KMS-11 (cell line): ENCODE data around the gene GOLGA2.

Experiments
- H2AFZ ChIP-seq: fragments of 200-600 bp; sonication (generic); 2 replicates; pipeline ENCODE4 v1.6.1; 2016; ENCODE audit warnings: antibody characterized with exemption, mixed run types, low read depth
- H3K27ac ChIP-seq: fragments of 200-600 bp; sonication (generic); 2 replicates; pipeline ENCODE4 v1.6.1; 2016; ENCODE audit warnings: mild to moderate bottlenecking, mixed run types
- H3K27me3 ChIP-seq: fragments of 200-600 bp; sonication (generic); 2 replicates; pipeline ENCODE4 v1.6.1; 2017; ENCODE audit warnings: mild to moderate bottlenecking, low read depth, mixed run types, moderate library complexity; ENCODE audit not compliant: insufficient read depth
- H3K36me3 ChIP-seq: fragments of 200-600 bp; sonication (generic); 2 replicates; pipeline ENCODE4 v1.6.1; 2017; ENCODE audit warnings: mild to moderate bottlenecking, mixed run types; ENCODE audit not compliant: insufficient read depth
- H3K4me1 ChIP-seq: fragments of 200-600 bp; sonication (generic); 2 replicates; pipeline ENCODE4 v1.6.1; 2016; ENCODE audit warnings: mild to moderate bottlenecking, low read depth, mixed run types; ENCODE audit not compliant: poor library complexity, severe bottlenecking
- H3K4me2 ChIP-seq: fragments of 200-600 bp; sonication (generic); 2 replicates; pipeline ENCODE4 v1.7.0; 2016; ENCODE audit warnings: mild to moderate bottlenecking, mixed run types
- H3K4me3 ChIP-seq: fragments of 200-600 bp; sonication (generic); IDR thresholded peaks from 2 replicates; pipeline ENCODE4 v1.6.1; 2017; ENCODE audit warnings: low read depth, low read length, mixed read lengths; ENCODE audit not compliant: insufficient read depth
- H3K79me2 ChIP-seq: fragments of 200-600 bp; sonication (generic); 2 replicates; pipeline ENCODE4 v1.6.1; 2016; ENCODE audit warnings: low read depth, mixed run types; ENCODE audit not compliant: insufficient read depth
- H3K9ac ChIP-seq: fragments of 200-600 bp; sonication (generic); 2 replicates; pipeline ENCODE4 v1.6.1; 2016; ENCODE audit warnings: mild to moderate bottlenecking, mixed run types
- H4K20me1 ChIP-seq: fragments of 200-600 bp; sonication (generic); 2 replicates; pipeline ENCODE4 v1.6.1; 2016; ENCODE audit warnings: mild to moderate bottlenecking, mixed run types; ENCODE audit not compliant: insufficient read depth
- CTCF ChIP-seq: fragments of 200-600 bp; sonication (generic); conservative IDR thresholded peaks from 2 replicates; pipeline ENCODE4 v1.6.1; 2017; ENCODE audit warnings: low read depth, mild to moderate bottlenecking, antibody characterized with exemption, low read length, moderate library complexity, mixed read lengths

GOLGA2 gene

DNA sequence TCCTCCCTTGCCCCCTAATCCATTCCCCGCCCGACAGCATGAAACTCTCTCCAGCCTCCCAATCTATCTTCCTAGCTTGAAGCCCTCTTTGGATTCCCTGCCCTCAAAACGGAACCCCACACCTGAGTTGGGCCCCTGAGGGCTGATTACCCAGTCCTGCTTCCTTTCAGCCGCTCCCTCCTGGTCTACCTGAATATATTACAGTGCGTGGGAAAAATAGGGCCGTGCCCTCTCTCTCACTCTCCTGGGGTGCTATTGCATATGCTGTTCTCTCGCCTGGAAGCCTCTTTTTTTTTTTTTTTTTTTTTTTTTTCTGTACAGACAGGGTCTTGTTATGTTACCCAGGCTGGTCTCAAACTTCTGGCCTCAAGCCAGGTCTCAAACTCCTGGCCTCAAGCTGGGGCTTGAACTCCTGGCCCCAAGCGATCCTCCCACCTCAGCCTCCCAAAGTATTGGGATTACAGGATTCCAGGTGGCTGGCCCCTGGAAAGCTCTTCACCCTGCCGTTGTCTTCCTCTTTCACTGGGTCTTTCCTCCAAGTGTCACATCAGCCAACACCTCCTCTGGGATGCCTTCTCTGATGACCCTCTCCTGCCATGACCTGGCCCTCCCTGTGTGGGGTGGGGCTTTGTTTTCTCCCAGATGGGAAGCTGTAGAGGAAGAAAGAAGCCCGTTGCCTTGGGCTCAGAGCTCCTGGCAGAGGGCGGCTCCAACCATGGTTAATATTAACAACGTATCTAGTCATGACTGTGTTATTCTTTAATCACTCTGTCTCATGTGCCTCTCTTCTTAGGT is 64.4 kb downstream of the GOLGA2 start:
- Histone ChIP-seq H3K4me1 (no peaks in the 10 kb centered on the region), H3K27me3 (peaks cover 37% of the 10 kb centered on the region; the same call in 1 of the 2 replicates), H3K36me3 (no peaks in the 10 kb centered on the region), H3K4me2 (no peak overlapping the region), H2AFZ (no peak overlapping the region), H4K20me1 (no peaks in the 10 kb centered on the region), H3K79me2 (no peaks in the 10 kb centered on the region), H3K4me3 (no peak overlapping the region), H3K27ac (no peak overlapping the region), H3K9ac (no peak overlapping the region)
- TF ChIP-seq CTCF = no peak

GRCh38 chr9:128208946-128209669 is 66.7 kb downstream of the GOLGA2 start:
- no peak overlapping the region for H3K27ac ChIP-seq
- no peaks in the 10 kb centered on the region for H3K36me3 ChIP-seq
- H2AFZ ChIP-seq = no peak overlapping the region
- no peaks in the 10 kb centered on the region for H3K79me2 ChIP-seq
- H3K9ac ChIP-seq = no peak overlapping the region
- H3K4me3 ChIP-seq = no peak overlapping the region
- H3K4me2 ChIP-seq = no peak overlapping the region
- TF ChIP-seq CTCF = no peak
- H3K4me1 ChIP-seq = no peaks in the 10 kb centered on the region
- peaks cover 58% of the 10 kb centered on the region for H3K27me3 ChIP-seq
- H4K20me1 ChIP-seq = no peaks in the 10 kb centered on the region

GRCh38 chr9:128208386-128208785 is 67.4 kb downstream of the GOLGA2 start:
- Histone ChIP-seq H3K9ac (no peak overlapping the region), H3K36me3 (no peaks in the 10 kb centered on the region), H3K27me3 (peaks cover 64% of the 10 kb centered on the region), H3K79me2 (no peaks in the 10 kb centered on the region), H3K27ac (no peak overlapping the region), H3K4me2 (no peak overlapping the region), H3K4me3 (no peak overlapping the region), H3K4me1 (no peaks in the 10 kb centered on the region), H2AFZ (no peak overlapping the region), H4K20me1 (no peaks in the 10 kb centered on the region)
- TF ChIP-seq CTCF = no peak

- no peak overlapping the region for H3K4me3 ChIP-seq
- no peak overlapping the region for H3K9ac ChIP-seq
- H4K20me1 ChIP-seq = no peaks in the 10 kb centered on the region
- no peak overlapping the region for H3K27ac ChIP-seq
- H3K79me2 ChIP-seq = no peaks in the 10 kb centered on the region
- H3K27me3 ChIP-seq = peaks cover 55% of the 10 kb centered on the region
- H2AFZ ChIP-seq = no peak overlapping the region
- peaks cover 3% of the 10 kb centered on the region for H3K4me1 ChIP-seq
- no peak for TF ChIP-seq CTCF
- H3K36me3 ChIP-seq = no peaks in the 10 kb centered on the region
- H3K4me2 ChIP-seq = no peak overlapping the region
These were observed 68.6 kb downstream of the GOLGA2 start for GRCh38 chr9:128206916-128207910.
